Measurements from ENCODE around the gene GHR. TPM values are rescaled to one million over a fixed set of nuclear protein-coding genes. Genes with fewer than 3 reads are reported as not detected.

The GHR gene
- total and polyA plus RNA-seq, 2 donors from 2014 or later, result 3.7 to 6.5 TPM

GRCh38 chr5:42650084-42650483, 226.8 kb downstream of the GHR start:
- no peaks in the 10 kb centered on the region for H3K27me3 ChIP-seq (ENCODE audit: control insufficient read depth, insufficient read depth, low read length)
- H3K4me1 ChIP-seq (ENCODE audit: control insufficient read depth in 2 of 3, insufficient read depth in 2 of 3, low read depth in 1 of 3, low read length in 3 of 3), result peaks cover 0 to 3% (median 0%) of the 10 kb centered on the region in 3 donors
- TF ChIP-seq, protein P1, sequence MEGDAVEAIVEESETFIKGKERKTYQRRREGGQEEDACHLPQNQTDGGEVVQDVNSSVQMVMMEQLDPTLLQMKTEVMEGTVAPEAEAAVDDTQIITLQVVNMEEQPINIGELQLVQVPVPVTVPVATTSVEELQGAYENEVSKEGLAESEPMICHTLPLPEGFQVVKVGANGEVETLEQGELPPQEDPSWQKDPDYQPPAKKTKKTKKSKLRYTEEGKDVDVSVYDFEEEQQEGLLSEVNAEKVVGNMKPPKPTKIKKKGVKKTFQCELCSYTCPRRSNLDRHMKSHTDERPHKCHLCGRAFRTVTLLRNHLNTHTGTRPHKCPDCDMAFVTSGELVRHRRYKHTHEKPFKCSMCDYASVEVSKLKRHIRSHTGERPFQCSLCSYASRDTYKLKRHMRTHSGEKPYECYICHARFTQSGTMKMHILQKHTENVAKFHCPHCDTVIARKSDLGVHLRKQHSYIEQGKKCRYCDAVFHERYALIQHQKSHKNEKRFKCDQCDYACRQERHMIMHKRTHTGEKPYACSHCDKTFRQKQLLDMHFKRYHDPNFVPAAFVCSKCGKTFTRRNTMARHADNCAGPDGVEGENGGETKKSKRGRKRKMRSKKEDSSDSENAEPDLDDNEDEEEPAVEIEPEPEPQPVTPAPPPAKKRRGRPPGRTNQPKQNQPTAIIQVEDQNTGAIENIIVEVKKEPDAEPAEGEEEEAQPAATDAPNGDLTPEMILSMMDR (IDR thresholded peaks at IDR 0.05; ENCODE audit: borderline replicate concordance, extremely low read depth, insufficient read depth), result no peak
- FAIRE-seq (no peak), DNase-seq (no peak)
- intact Hi-C loops (cut with DNase I), result no loop called here
- H3K9me3 ChIP-seq (ENCODE audit: control insufficient read depth in 2 of 3, insufficient read depth in 1 of 3, low read length in 3 of 3), result no peaks in the 10 kb centered on the region
- H3K27ac ChIP-seq (ENCODE audit: low read depth in 2 of 2, low read length in 2 of 2), result no peak overlapping the region
- no peak overlapping the region for H3K9ac ChIP-seq (ENCODE audit: low read length in 3 of 3)
- H3K36me3 ChIP-seq (ENCODE audit: control insufficient read depth in 2 of 3, insufficient read depth in 3 of 3, low read length in 3 of 3), result no peaks in the 10 kb centered on the region
- H3K4me3 ChIP-seq (ENCODE audit: low read length in 3 of 3), result no peak overlapping the region

DNA sequence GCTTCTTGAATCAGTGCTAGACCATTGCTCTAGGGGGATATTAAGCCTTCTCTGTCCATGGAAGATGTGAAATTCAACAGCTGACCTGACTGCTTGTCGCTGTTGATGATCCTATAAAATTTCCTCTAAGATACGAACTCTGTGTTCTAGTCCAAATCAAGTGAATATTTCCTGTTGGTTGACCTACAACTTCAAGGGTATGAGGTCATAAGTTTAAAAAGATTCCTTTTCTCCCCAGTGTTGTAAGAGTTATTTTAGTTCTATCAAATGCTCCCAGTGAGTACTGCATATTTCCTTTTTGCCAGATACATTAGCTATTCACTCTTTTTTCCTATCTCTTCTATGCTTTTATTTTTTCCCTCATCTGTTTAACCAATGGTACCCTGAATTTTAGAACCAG, 230.5 kb downstream of the GHR start:
- Histone ChIP-seq H3K4me3 (ENCODE audit: low read length in 3 of 3) (no peak overlapping the region), H3K4me1 (ENCODE audit: control insufficient read depth in 2 of 3, insufficient read depth in 2 of 3, low read depth in 1 of 3, low read length in 3 of 3) (peaks cover 0 to 3% (median 0%) of the 10 kb centered on the region in 3 donors), H3K36me3 (ENCODE audit: control insufficient read depth in 2 of 3, insufficient read depth in 3 of 3, low read length in 3 of 3) (no peaks in the 10 kb centered on the region), H3K9me3 (ENCODE audit: control insufficient read depth in 2 of 3, insufficient read depth in 1 of 3, low read length in 3 of 3) (no peaks in the 10 kb centered on the region), H3K27ac (ENCODE audit: low read depth in 2 of 2, low read length in 2 of 2) (no peak overlapping the region), H3K9ac (ENCODE audit: low read length in 3 of 3) (no peak overlapping the region), H3K27me3 (ENCODE audit: control insufficient read depth, insufficient read depth, low read length) (no peaks in the 10 kb centered on the region)
- DNase-seq (no peak), FAIRE-seq (no peak)
- intact Hi-C loops (cut with DNase I), result no loop called here
- TF ChIP-seq, protein P1 (IDR thresholded peaks at IDR 0.05; ENCODE audit: borderline replicate concordance, extremely low read depth, insufficient read depth), result no peak

DNA sequence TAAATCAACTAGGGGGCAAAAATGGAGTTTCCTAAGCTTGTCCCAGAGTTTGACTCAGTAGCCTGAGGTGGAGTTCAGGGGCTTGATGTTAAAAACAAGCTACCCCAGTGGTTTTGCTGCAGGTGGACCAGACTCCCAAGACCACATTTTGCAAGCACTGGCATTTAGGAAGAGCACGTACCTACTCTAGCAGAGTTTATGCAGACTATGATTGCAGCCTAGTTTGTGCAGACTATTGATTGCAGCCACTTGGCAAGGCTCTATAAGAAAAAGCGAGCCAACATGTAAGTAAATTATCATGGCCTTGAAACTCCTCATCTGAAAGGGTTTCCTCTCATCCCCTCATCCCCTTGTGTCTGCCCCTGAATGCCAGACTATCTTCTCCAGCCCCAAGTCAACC, 231.4 kb downstream of the GHR start:
- Histone ChIP-seq H3K9ac (ENCODE audit: low read length in 3 of 3) (no peak overlapping the region), H3K4me1 (ENCODE audit: control insufficient read depth in 2 of 3, insufficient read depth in 2 of 3, low read depth in 1 of 3, low read length in 3 of 3) (peaks cover 0 to 3% (median 0%) of the 10 kb centered on the region in 3 donors), H3K4me3 (ENCODE audit: low read length in 3 of 3) (no peak overlapping the region), H3K27ac (ENCODE audit: low read depth in 2 of 2, low read length in 2 of 2) (no peak overlapping the region), H3K9me3 (ENCODE audit: control insufficient read depth in 2 of 3, insufficient read depth in 1 of 3, low read length in 3 of 3) (no peaks in the 10 kb centered on the region), H3K36me3 (ENCODE audit: control insufficient read depth in 2 of 3, insufficient read depth in 3 of 3, low read length in 3 of 3) (no peaks in the 10 kb centered on the region), H3K27me3 (ENCODE audit: control insufficient read depth, insufficient read depth, low read length) (no peaks in the 10 kb centered on the region)
- TF ChIP-seq, protein P1 (IDR thresholded peaks at IDR 0.05; ENCODE audit: borderline replicate concordance, extremely low read depth, insufficient read depth), result no peak
- FAIRE-seq (no peak), DNase-seq (no peak)
- intact Hi-C loops (cut with DNase I), result no loop called here
